GDM1 (cell line): ENCODE measurements around the gene EML3.
"Not testable (repeated sequence)": the region's sequence is repeated elsewhere in the genome, so short reads cannot be mapped to it uniquely, and the experiment has no call there.

Source experiments
- DNase-seq: peaks from one replicate; lab custom pipeline; 2025; lab: John Stamatoyannopoulos, UW

Gene EML3

GRCh38 chr11:62600367-62601121 is 12.0 kb downstream of the EML3 start:
- DNase-seq: no peak

- DNase-seq: no peak
These were observed 12.7 kb downstream of the EML3 start for GRCh38 chr11:62599901-62600300.

- DNase-seq: peak; percentile 99
These were observed 13.4 kb downstream of the EML3 start for GRCh38 chr11:62599069-62599696.

- no peak for DNase-seq
These were observed 17.5 kb downstream of the EML3 start for GRCh38 chr11:62595124-62595523.

- peak; percentile 74 for DNase-seq
These were observed 19.0 kb downstream of the EML3 start for GRCh38 chr11:62593434-62594044.

- DNase-seq: no peak
These were observed 19.6 kb downstream of the EML3 start for GRCh38 chr11:62592989-62593421.

GRCh38 chr11:62592146-62592815 is 20.3 kb downstream of the EML3 start:
- DNase-seq: no peak

GRCh38 chr11:62591448-62592145 is 21.0 kb downstream of the EML3 start, which contains the start of gene TUT1:
Gene TUT1, minus strand, starts transcription at chr11:62591523. Its CDS starts 38 bp downstream, at chr11:62591485.
- peak; percentile 99 for DNase-seq

GRCh38 chr11:62588966-62589637 is 23.5 kb downstream of the EML3 start:
- no peak for DNase-seq

GRCh38 chr11:62585356-62585755 is 27.2 kb downstream of the EML3 start:
- DNase-seq: not testable (repeated sequence)

GRCh38 chr11:62581735-62582134 is 30.8 kb downstream of the EML3 start:
- not testable (repeated sequence) for DNase-seq

- no peak for DNase-seq
These were observed 31.4 kb downstream of the EML3 start for GRCh38 chr11:62580959-62581715.

GRCh38 chr11:62579252-62579651 is 33.3 kb downstream of the EML3 start:
- no peak for DNase-seq

GRCh38 chr11:62578541-62578940 is 34.0 kb downstream of the EML3 start:
- DNase-seq: no peak

GRCh38 chr11:62577046-62577714 is 35.4 kb downstream of the EML3 start:
- no peak for DNase-seq

- DNase-seq: no peak
These were observed 36.7 kb downstream of the EML3 start for GRCh38 chr11:62575837-62576236.

GRCh38 chr11:62575156-62575555 is 37.4 kb downstream of the EML3 start:
- no peak for DNase-seq

GRCh38 chr11:62574363-62575071 is 38.1 kb downstream of the EML3 start:
- no peak for DNase-seq
